GM08714 (cell line): ENCODE results near the gene SLC13A2.

Experiments
- H3K4me3 ChIP-seq: fragments of 200-500 bp; sonication (Bioruptor generic); 2 replicates; pipeline ENCODE4 v1.5.1; 2014; ENCODE audit warnings: mild to moderate bottlenecking, low read length, inconsistent platforms
- ZNF274 ChIP-seq: IDR thresholded peaks from 2 replicates; pipeline ENCODE4 v1.6.1; 2012; ENCODE audit warnings: mild to moderate bottlenecking, low read depth, low read length

The SLC13A2 gene

DNA sequence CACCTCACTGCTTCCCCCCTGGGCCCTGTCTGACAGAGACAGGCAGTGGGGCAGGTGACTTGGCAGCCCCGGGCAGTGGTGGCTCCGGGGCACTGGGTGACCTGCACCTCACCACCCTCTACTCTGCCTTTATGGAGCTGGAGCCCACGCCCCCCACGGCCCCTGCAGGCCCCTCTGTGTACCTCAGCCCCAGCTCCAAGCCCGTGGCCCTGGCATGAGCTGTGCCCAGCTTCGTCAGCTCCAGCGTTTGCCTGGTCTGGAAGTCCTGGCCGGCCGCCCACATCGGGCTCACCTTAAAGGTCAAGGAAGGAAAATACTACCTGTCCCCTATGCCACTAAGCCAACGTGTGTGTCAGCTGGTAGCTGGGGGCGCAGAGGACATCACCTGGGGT lies 63.8 kb downstream of the SLC13A2 start:
- no peak overlapping the region for H3K4me3 ChIP-seq
- TF ChIP-seq ZNF274: no peak

DNA sequence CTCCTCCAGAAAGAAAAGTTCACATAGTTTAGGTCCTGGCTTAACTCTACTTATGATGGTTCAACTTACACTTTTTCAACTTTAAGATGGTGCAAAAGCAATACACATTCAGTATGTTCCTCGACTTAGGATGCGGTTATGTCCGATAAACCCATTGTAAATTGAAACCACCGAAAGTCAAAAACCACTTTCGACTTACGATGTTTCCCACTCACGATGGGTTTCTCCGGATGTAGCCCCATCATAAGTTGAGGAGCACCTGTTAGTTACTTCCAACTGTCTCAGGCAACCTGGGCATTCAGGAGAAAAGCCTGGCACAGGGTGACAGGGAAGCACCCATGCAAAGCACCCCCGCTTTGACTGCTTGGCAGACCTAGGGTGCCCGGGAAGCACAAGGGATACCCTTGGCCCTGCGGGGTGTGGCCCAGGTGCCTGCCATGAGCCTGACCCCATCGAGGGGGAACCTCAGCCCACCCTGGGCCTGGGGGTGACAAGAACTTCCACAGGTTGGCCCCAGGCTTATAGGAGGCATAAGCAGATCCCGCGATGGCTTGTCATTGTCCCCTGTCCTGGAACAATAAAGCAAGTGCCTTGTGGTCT lies 65.0 kb downstream of the SLC13A2 start:
- TF ChIP-seq ZNF274: no peak

DNA sequence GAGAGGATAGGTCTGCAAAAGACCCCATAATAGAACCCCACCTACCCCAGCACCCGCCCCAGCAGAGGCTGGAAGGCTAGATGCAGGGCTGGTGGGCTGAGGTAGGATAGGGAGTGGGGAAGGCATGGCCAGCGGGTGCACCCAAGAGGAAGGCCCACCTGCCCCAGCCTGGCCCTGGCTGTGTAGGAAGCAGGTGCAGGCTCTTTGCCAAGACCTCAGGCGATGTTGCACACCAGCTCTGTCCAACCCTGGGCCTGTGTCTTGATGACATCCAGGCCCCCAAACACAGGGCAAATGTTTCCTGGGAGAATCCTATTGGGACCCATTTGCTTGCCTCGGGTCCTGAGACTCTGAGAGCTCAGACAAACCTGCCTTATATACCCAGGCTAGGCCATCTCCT lies 66.8 kb downstream of the SLC13A2 start:
- no peak overlapping the region for H3K4me3 ChIP-seq

More for the DNA sequence above, 65.0 kb downstream of the SLC13A2 start:
- no peak overlapping the region for H3K4me3 ChIP-seq

DNA sequence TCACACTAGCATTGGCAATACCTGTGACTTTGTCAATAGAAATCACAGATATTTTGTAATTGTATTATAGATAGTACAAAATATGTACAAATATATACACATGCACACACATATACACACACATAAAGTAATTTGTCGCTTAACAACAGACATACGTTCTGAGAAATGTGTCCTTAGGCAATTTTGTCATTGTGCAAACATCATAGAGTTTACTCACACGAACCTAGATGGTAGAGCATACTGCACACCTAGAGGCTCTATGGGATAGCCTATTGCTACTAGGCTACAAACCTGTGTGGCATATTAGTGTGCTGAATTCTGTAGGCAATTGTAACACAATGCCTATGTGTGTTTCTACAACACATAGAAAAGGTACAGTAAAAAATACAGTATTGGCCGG lies 68.0 kb downstream of the SLC13A2 start:
- no peak overlapping the region for H3K4me3 ChIP-seq
- no peak for TF ChIP-seq ZNF274

More for the DNA sequence above, 66.8 kb downstream of the SLC13A2 start:
- no peak for TF ChIP-seq ZNF274

DNA sequence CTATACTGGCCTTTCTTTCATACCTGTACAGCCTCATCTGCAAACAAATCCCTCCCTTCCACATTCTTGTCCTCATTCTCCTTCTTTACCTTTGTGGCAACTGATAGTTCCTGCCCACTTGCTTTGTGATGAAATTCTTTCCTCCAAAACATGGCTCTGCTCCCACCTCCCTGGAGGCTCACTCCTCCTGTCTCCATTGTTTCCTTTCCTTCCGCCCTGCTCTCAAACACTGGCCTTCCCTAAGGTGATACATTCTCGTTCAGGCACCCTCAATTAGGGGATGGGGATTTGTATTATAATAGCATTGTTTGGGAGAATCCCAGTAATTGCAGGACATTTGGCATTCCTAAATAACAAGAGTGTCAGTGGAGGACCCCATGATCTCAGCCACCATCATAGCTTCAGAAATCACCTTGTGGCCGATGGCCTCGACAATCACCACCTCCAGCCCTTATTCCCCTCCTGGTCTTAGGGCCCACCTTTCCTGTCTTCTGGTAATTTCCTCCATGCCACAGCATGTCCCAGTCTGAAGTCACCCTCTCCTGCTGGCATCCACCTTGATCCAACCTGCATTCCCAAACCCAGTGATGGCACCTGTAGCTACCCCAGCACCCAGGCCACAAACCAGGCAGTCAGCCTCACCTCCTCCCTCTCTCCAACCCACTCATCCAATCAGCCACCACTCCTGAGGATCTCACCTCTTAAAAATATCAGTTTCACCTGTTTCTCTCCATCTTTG lies 71.1 kb downstream of the SLC13A2 start:
- no peak for TF ChIP-seq ZNF274
- H3K4me3 ChIP-seq: no peak overlapping the region

DNA sequence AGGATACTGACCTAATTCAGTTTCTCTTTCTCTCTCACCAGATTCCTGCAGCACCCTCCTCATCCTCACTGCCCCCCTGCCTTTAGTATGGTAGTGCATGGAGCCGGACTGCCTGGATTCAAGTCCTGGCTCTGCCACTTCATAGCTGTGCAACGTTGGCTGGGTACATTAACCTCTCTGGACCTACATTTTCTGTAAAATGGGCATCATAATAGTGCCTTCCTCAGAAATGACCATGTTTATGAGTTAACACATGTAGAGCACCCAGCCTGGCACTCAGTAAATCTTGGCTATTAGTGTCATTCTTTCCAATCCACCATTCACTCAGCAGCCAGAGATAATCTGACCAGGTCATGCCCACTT lies 71.7 kb downstream of the SLC13A2 start:
- H3K4me3 ChIP-seq: no peak overlapping the region
- TF ChIP-seq ZNF274: no peak

DNA sequence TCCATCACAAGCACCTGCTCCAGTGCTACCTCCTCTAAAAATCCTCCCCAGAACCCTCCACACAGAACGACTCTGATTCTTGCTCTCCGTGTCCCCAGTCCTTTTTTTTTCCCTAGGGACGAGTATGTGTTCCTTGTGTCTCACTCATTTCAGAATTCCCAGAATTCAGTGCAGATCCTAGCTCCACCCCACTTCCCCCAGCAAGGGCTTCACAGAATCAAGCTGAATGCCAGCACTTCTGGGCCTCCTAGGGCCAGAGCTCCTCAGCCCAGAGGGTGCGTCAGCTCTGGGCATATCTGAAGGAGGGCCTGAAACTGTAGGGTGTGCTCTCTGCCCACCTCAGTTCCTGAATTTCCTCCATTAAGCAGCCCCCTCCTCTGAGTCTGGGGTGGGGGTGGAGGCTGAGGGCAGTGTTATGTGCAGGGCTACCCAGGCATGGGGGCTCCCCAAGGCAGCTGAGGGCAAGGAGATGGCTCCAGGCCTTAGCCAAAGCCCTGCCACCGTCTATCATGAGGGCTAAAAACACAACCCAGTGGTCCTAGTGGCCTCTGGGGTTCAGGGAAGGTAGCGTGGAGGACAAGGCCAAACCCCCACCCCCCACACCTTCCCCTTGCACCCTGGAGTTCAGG lies 72.5 kb downstream of the SLC13A2 start:
- no peak for TF ChIP-seq ZNF274
- H3K4me3 ChIP-seq: no peak overlapping the region

DNA sequence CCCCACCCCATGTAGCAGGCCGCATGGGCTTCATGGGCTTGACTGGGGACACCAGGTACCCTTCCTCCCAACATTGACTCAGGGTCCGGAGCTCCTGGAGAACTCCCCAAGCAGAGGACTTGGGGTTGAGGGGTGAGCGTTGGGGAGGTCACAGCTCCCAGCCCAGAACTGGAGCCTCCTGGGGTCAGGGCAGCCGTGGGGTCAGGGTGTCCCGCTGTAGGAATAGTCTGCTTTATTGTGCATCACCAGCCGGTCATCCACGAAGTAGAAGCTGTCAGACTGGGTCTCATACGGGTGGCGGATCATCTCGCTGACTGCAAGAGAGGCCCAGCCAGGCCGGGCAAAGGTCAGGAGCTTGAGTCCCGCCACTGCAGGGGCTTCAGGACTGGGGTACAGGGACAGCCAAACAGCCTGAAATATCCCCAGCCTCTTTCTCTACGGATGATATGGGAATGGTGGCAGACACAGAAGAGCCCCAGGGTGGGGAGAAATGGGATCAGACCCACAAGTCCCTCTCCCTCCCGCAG lies 73.7 kb downstream of the SLC13A2 start:
- no peak for TF ChIP-seq ZNF274
- no peak overlapping the region for H3K4me3 ChIP-seq
